ENCODE results near the gene IRAK3. TPM values are rescaled to one million over a fixed set of nuclear protein-coding genes. Genes with fewer than 3 reads are reported as not detected.

IRAK3 gene
- total RNA-seq, 1 donor from 2014 or later: 4.8 TPM

- Histone ChIP-seq H3K4me1 (no peaks in the 10 kb centered on the region), H3K9me3 (replicated peaks) (no peaks in the 10 kb centered on the region), H3K4me3 (no peak overlapping the region), H3K27ac (replicated peaks) (no peak overlapping the region), H3K27me3 (ENCODE audit: low read depth) (no peaks in the 10 kb centered on the region), H3K36me3 (no peaks in the 10 kb centered on the region)
- no peak for DNase-seq
- intact Hi-C loops (cut with micrococcal nuclease): no loop called here
- no peak for TF ChIP-seq CTCF (IDR thresholded peaks at IDR 0.05; ENCODE audit: borderline replicate concordance)
These were observed 98.3 kb downstream of the IRAK3 start for GRCh38 chr12:66287275-66287674.

GRCh38 chr12:66288121-66288520 lies 99.1 kb downstream of the IRAK3 start:
- no peak for TF ChIP-seq CTCF (IDR thresholded peaks at IDR 0.05; ENCODE audit: borderline replicate concordance)
- H3K9me3 ChIP-seq (replicated peaks): no peaks in the 10 kb centered on the region
- intact Hi-C loops (cut with micrococcal nuclease): no loop called here

GRCh38 chr12:66289485-66289884 lies 100.5 kb downstream of the IRAK3 start:
- H3K4me3 ChIP-seq: no peak overlapping the region
- no peak overlapping the region for H3K27ac ChIP-seq (replicated peaks)
- no peak for DNase-seq
- no peak for TF ChIP-seq CTCF (IDR thresholded peaks at IDR 0.05; ENCODE audit: borderline replicate concordance)
- H3K9me3 ChIP-seq (replicated peaks): no peaks in the 10 kb centered on the region
- intact Hi-C loops (cut with micrococcal nuclease): no loop called here
- no peaks in the 10 kb centered on the region for H3K36me3 ChIP-seq
- peaks cover 7% of the 10 kb centered on the region for H3K27me3 ChIP-seq (ENCODE audit: low read depth)
- no peaks in the 10 kb centered on the region for H3K4me1 ChIP-seq

More at GRCh38 chr12:66288121-66288520, 99.1 kb downstream of the IRAK3 start:
- Histone ChIP-seq H3K27ac (replicated peaks) (no peak overlapping the region), H3K27me3 (ENCODE audit: low read depth) (peaks cover 7% of the 10 kb centered on the region), H3K4me1 (no peaks in the 10 kb centered on the region), H3K36me3 (no peaks in the 10 kb centered on the region), H3K4me3 (no peak overlapping the region)
- no peak for DNase-seq

- H3K27ac ChIP-seq (replicated peaks): no peak overlapping the region
- intact Hi-C loops (cut with micrococcal nuclease): no loop called here
These were observed 101.7 kb downstream of the IRAK3 start for GRCh38 chr12:66290716-66291200.

GRCh38 chr12:66296176-66296683 lies 107.2 kb downstream of the IRAK3 start:
- Histone ChIP-seq H3K27me3 (ENCODE audit: low read depth) (peaks cover 16% of the 10 kb centered on the region), H3K27ac (replicated peaks) (no peak overlapping the region), H3K4me3 (no peak overlapping the region), H3K36me3 (no peaks in the 10 kb centered on the region), H3K9me3 (replicated peaks) (no peaks in the 10 kb centered on the region), H3K4me1 (peaks cover 3% of the 10 kb centered on the region)
- no peak for TF ChIP-seq CTCF (IDR thresholded peaks at IDR 0.05; ENCODE audit: borderline replicate concordance)
- no peak for DNase-seq
- intact Hi-C loops (cut with micrococcal nuclease): no loop called here

More at GRCh38 chr12:66290716-66291200, 101.7 kb downstream of the IRAK3 start:
- H3K9me3 ChIP-seq (replicated peaks): no peaks in the 10 kb centered on the region
- no peaks in the 10 kb centered on the region for H3K4me1 ChIP-seq
- DNase-seq: no peak
- no peak overlapping the region for H3K4me3 ChIP-seq
- H3K27me3 ChIP-seq (ENCODE audit: low read depth): peaks cover 15% of the 10 kb centered on the region
- no peaks in the 10 kb centered on the region for H3K36me3 ChIP-seq
- TF ChIP-seq CTCF (IDR thresholded peaks at IDR 0.05; ENCODE audit: borderline replicate concordance): no peak
